IPS-15b (cell line): ENCODE results near the gene ID2.
A peak's percentile ranks its signal among the peaks of the same experiment; 100 is the strongest.

ENCODE experiments used
- H3K27me3 ChIP-seq: one replicate; pipeline ENCODE4 v1.6.1; 2013; ENCODE audit warnings: low read length; ENCODE audit not compliant: control insufficient read depth, insufficient read depth
- H3K36me3 ChIP-seq: one replicate; pipeline ENCODE4 v1.6.1; 2013; ENCODE audit warnings: low read length; ENCODE audit not compliant: control insufficient read depth, insufficient read depth
- H3K4me1 ChIP-seq: one replicate; pipeline ENCODE4 v1.6.1; 2013; ENCODE audit warnings: mild to moderate bottlenecking, low read length; ENCODE audit not compliant: control insufficient read depth, insufficient read depth
- H3K4me3 ChIP-seq: one replicate; pipeline ENCODE4 v1.5.1; 2013; ENCODE audit warnings: low read depth, low read length
- H3K9ac ChIP-seq: one replicate; pipeline ENCODE4 v1.6.1; 2013; ENCODE audit warnings: low read depth, mild to moderate bottlenecking, low read length
- H3K9me3 ChIP-seq: one replicate; pipeline ENCODE4 v1.6.1; 2013; ENCODE audit warnings: mild to moderate bottlenecking, low read length; ENCODE audit not compliant: control insufficient read depth, insufficient read depth

Gene ID2

DNA sequence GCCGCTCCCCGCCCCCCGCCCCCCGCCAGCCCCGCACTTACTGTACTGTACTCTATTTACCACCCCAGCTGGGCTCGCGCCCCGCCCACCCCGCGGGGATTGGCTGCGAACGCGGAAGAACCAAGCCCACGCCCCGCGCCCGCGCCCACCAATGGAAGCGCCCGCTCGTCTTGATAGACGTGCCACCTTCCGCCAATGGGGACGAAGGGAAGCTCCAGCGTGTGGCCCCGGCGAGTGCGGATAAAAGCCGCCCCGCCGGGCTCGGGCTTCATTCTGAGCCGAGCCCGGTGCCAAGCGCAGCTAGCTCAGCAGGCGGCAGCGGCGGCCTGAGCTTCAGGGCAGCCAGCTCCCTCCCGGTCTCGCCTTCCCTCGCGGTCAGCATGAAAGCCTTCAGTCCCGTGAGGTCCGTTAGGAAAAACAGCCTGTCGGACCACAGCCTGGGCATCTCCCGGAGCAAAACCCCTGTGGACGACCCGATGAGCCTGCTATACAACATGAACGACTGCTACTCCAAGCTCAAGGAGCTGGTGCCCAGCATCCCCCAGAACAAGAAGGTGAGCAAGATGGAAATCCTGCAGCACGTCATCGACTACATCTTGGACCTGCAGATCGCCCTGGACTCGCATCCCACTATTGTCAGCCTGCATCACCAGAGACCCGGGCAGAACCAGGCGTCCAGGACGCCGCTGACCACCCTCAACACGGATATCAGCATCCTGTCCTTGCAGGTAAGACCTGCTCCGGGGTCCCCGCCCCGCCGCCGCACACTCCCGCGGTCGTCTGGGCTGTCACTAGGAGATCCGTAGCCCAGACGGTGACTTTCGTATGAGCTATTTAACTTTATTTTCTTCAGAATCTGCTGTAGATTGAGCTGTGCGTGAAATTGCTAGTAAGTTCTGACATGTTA is at the start of gene ID2:
ID2 (plus strand) TSS at position 271 of the 907 bp plus-strand sequence; CDS start at position 381, 110 bp downstream.
- Histone ChIP-seq H3K9ac (no peak within 1 kb of the TSS), H3K36me3 (no peaks in the 10 kb centered on the region), H3K4me1 (peaks cover 23% of the 10 kb centered on the region), H3K4me3 (peak within 1 kb of the TSS; percentile 90), H3K27me3 (peaks cover 46% of the 10 kb centered on the region), H3K9me3 (no peaks in the 10 kb centered on the region)

GRCh38 chr2:8632755-8633154 is 49.1 kb upstream of the ID2 start:
- Histone ChIP-seq H3K9me3 (no peaks in the 10 kb centered on the region), H3K4me1 (peaks cover 8% of the 10 kb centered on the region), H3K27me3 (peaks cover 2% of the 10 kb centered on the region), H3K9ac (no peak overlapping the region), H3K36me3 (no peaks in the 10 kb centered on the region), H3K4me3 (no peak overlapping the region)

GRCh38 chr2:8633186-8633734 is 48.6 kb upstream of the ID2 start:
- Histone ChIP-seq H3K9ac (no peak overlapping the region), H3K9me3 (no peaks in the 10 kb centered on the region), H3K4me1 (peaks cover 6% of the 10 kb centered on the region), H3K36me3 (no peaks in the 10 kb centered on the region), H3K4me3 (no peak overlapping the region), H3K27me3 (peaks cover 7% of the 10 kb centered on the region)

DNA sequence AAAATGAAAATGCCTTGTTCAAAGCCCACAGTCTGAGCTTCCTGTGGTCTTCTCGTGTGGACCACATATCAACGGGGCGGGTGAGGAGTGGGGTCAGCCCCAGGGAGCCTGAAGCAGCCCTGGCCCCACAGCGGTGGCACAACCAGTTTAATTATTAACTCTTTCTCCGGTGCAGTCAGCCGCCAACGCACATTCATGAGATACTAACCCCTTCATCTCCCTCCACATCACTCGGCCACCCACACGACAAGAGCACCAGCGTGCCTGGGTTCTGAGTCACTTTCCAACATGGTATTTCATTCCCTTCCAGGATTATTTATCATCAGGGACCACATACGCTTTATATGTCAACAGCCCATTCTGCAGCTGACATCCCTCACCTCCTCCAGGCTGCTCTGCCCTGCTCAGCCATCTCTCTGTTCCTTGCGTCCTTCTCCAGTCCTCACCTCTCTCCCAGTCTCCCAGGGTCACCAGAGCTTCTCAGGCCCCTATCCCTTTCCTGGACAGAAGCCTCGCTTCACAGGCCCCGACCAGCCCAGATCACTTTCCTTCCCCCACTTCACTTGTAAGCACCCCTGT is 48.0 kb upstream of the ID2 start:
- H3K4me1 ChIP-seq = peaks cover 6% of the 10 kb centered on the region
- no peak overlapping the region for H3K4me3 ChIP-seq
- no peaks in the 10 kb centered on the region for H3K9me3 ChIP-seq
- no peaks in the 10 kb centered on the region for H3K36me3 ChIP-seq
- peaks cover 12% of the 10 kb centered on the region for H3K27me3 ChIP-seq
- no peak overlapping the region for H3K9ac ChIP-seq

- peaks cover 6% of the 10 kb centered on the region for H3K4me1 ChIP-seq
- peaks cover 20% of the 10 kb centered on the region for H3K27me3 ChIP-seq
- H3K36me3 ChIP-seq = no peaks in the 10 kb centered on the region
- H3K9me3 ChIP-seq = no peaks in the 10 kb centered on the region
- no peak overlapping the region for H3K9ac ChIP-seq
- no peak overlapping the region for H3K4me3 ChIP-seq
These were observed 47.2 kb upstream of the ID2 start for GRCh38 chr2:8634466-8635172.

GRCh38 chr2:8636041-8636491 is 45.8 kb upstream of the ID2 start:
- Histone ChIP-seq H3K9ac (no peak overlapping the region), H3K4me3 (no peak overlapping the region), H3K36me3 (no peaks in the 10 kb centered on the region), H3K27me3 (peaks cover 29% of the 10 kb centered on the region), H3K4me1 (peaks cover 6% of the 10 kb centered on the region), H3K9me3 (no peaks in the 10 kb centered on the region)

DNA sequence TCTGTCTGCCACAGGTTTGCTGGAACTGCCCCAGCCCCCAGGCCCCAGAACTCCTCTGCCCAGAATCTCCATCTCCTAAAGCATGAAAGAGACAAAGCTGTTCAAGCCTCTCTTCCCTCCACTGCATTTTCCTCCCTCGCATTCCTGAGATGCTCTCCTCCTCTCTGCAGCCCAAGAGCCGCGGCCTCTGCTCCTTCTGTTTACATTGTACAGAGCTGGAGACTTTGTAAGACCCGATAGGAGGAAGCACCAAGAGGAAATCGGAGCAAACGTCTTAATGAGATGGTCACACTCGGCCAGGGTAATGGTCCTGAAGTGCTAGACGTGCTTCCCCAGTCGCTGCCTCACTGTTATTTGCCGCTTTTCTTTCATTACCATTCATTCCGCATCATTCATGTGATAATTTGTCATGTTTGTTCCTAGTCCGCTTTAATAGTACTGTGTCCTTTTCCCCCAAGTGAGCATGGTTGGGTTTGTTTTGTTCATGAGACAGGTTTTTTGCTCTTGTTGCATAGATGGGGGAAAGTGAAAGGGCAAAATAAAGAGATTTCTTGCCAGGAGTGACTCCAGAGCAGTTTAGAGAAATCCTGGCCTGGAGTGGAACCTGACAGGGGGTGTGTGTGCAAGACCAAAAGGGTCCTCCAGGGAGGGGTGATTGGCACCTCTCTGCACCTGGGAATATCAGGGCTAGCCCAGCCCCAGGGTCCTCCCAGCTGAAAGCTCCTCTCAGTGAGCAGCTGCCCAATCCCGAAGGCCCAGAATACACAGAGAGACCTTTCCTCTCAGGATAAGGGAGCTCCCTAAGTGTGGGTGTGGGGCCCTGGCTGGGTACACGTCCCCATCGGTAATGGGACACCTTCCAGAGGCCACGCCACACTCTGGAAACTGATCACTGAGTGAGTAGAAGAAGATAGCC is 44.9 kb upstream of the ID2 start:
- Histone ChIP-seq H3K4me3 (no peak overlapping the region), H3K27me3 (peaks cover 29% of the 10 kb centered on the region), H3K36me3 (no peaks in the 10 kb centered on the region), H3K9ac (no peak overlapping the region), H3K9me3 (no peaks in the 10 kb centered on the region), H3K4me1 (peaks cover 11% of the 10 kb centered on the region)

GRCh38 chr2:8638327-8638726 is 43.5 kb upstream of the ID2 start:
- Histone ChIP-seq H3K4me3 (no peak overlapping the region), H3K27me3 (peaks cover 29% of the 10 kb centered on the region), H3K36me3 (no peaks in the 10 kb centered on the region), H3K4me1 (peaks cover 20% of the 10 kb centered on the region), H3K9ac (no peak overlapping the region), H3K9me3 (no peaks in the 10 kb centered on the region)

- H3K9me3 ChIP-seq = no peaks in the 10 kb centered on the region
- H3K27me3 ChIP-seq = peaks cover 29% of the 10 kb centered on the region
These were observed 42.7 kb upstream of the ID2 start for GRCh38 chr2:8639122-8639635.

DNA sequence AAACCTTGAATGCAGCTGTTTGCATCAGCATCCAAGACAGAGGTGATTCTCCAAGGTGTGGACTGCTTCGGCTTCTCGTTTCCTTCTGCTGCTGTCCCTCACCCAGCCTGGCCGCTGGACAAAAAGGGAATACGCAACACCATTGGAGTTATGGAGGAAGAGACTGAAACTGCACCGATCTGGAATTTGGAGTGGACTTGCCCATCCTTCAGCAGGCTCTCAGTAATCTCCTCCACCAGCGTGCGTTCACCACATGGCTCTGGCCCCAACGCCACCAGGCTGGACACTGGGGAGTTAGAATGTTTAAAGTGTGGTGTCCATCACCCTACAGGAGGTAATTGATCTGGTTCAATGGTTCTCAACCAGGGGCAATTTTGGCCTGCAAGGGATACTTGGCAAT is 41.4 kb upstream of the ID2 start:
- H3K4me3 ChIP-seq = no peak overlapping the region
- H3K9me3 ChIP-seq = no peaks in the 10 kb centered on the region
- H3K9ac ChIP-seq = no peak overlapping the region
- no peaks in the 10 kb centered on the region for H3K36me3 ChIP-seq
- H3K4me1 ChIP-seq = peaks cover 20% of the 10 kb centered on the region
- peaks cover 27% of the 10 kb centered on the region for H3K27me3 ChIP-seq

More at GRCh38 chr2:8639122-8639635, 42.7 kb upstream of the ID2 start:
- Histone ChIP-seq H3K9ac (no peak overlapping the region), H3K36me3 (no peaks in the 10 kb centered on the region), H3K4me3 (no peak overlapping the region), H3K4me1 (peaks cover 20% of the 10 kb centered on the region)
